GM12878 (cell line): ENCODE data around the gene IRF4.

Source experiments
- CBX3 ChIP-seq: fragments of 200-600 bp; sonication (generic); IDR thresholded peaks from 2 replicates; pipeline ENCODE4 v1.6.1; 2016; ENCODE audit warnings: low read depth, borderline replicate concordance
- CEBPB ChIP-seq, 2 experiments: fragments of 150-350 bp in 1 of 2; IDR thresholded peaks; 2 replicates each; pipeline ENCODE4 v1.6.1; 2012 to 2014; ENCODE audit warnings: low read depth in 2 of 2, low read length in 2 of 2, borderline replicate concordance in 1 of 2, inconsistent platforms in 1 of 2
- CTCF ChIP-seq, 3 experiments: IDR thresholded peaks in 2 of 3; conservative IDR thresholded peaks in 1 of 3; 2 replicates each; pipeline ENCODE4 v1.5.1; 2011; ENCODE audit warnings: low read depth in 3 of 3, low read length in 3 of 3, mild to moderate bottlenecking in 3 of 3, control low read depth in 2 of 3, moderate library complexity in 2 of 3, inconsistent platforms in 1 of 3, mixed read lengths in 1 of 3; ENCODE audit not compliant: control insufficient read depth in 2 of 3, insufficient read depth in 1 of 3; ENCODE audit errors: extremely low read depth in 1 of 3
- NFXL1 ChIP-seq: fragments of 450-650 bp; IDR thresholded peaks from 2 replicates; pipeline ENCODE4 v1.6.1; 2017; ENCODE audit warnings: antibody characterized with exemption, mild to moderate bottlenecking, borderline replicate concordance
- PBX3 ChIP-seq: IDR thresholded peaks from 2 replicates; pipeline ENCODE4 v1.6.1; 2011; ENCODE audit warnings: mild to moderate bottlenecking, low read depth, low read length, moderate library complexity; ENCODE audit not compliant: insufficient replicate concordance
- POLR2A ChIP-seq: IDR thresholded peaks from 2 replicates; pipeline ENCODE4 v1.6.1; 2011; ENCODE audit warnings: low read depth, mild to moderate bottlenecking, low read length
- POLR2AphosphoS5 ChIP-seq: IDR thresholded peaks from 2 replicates; pipeline ENCODE4 v1.6.1; 2011; ENCODE audit warnings: mild to moderate bottlenecking, low read length, inconsistent platforms
- USF1 ChIP-seq: IDR thresholded peaks from 2 replicates; pipeline ENCODE4 v1.6.1; 2011; ENCODE audit warnings: borderline replicate concordance, low read depth, mild to moderate bottlenecking, moderate library complexity, mixed read lengths, low read length; ENCODE audit not compliant: insufficient read depth; ENCODE audit errors: extremely low read length
- ZNF592 ChIP-seq: fragments of 450-650 bp; IDR thresholded peaks from 2 replicates; pipeline ENCODE4 v1.6.1; 2017; ENCODE audit warnings: mild to moderate bottlenecking, moderate library complexity

GRCh38 chr6:388202-388903, 3.2 kb upstream of the IRF4 start:
- TF ChIP-seq CTCF (IDR thresholded peaks at IDR 0.05 in 2 of 3, conservative IDR thresholded peaks at IDR 0.05 in 1 of 3; ENCODE audit: control insufficient read depth in 2 of 3, extremely low read depth in 1 of 3, insufficient read depth in 1 of 3, low read depth in 3 of 3, low read length in 3 of 3) (no peak), CBX3 (no peak), PBX3 (no peak), ZNF592 (no peak), CEBPB (IDR thresholded peaks at IDR 0.05; ENCODE audit: borderline replicate concordance in 1 of 2, low read depth in 2 of 2, low read length in 2 of 2) (no peak), POLR2A (no peak), USF1 (no peak), NFXL1 (no peak), POLR2AphosphoS5 (no peak)
